ENCODE results near the gene ABCA10. TPM values are rescaled to one million over a fixed set of nuclear protein-coding genes. Genes with fewer than 3 reads are reported as not detected.
"Not testable (repeated sequence)": the region's sequence is repeated elsewhere in the genome, so short reads cannot be mapped to it uniquely, and the experiment has no call there.

ABCA10 gene
- total RNA-seq, 6 donors from 2014 or later: 1.8 to 29.3 (median 5.1) TPM

GRCh38 chr17:69175625-69176456 is 52.8 kb downstream of the ABCA10 start:
- Histone ChIP-seq H3K36me3 (no peaks in the 10 kb centered on the region), H3K27ac (peak overlapping the region in 2 of 4 donors; percentile 6 to 7), H3K4me3 (no peak overlapping the region), H3K27me3 (no peaks in the 10 kb centered on the region), H3K4me1 (peaks cover 0 to 4% (median 0%) of the 10 kb centered on the region in 4 donors), H3K9me3 (no peaks in the 10 kb centered on the region)
- DNase-seq (no peak), ATAC-seq (ENCODE audit: low FRiP score in 2 of 2) (peak; percentile 53 to 83)
- TF ChIP-seq CTCF (IDR thresholded peaks at IDR 0.05) (no peak), POLR2A (IDR thresholded peaks at IDR 0.05) (no peak), POLR2AphosphoS5 (IDR thresholded peaks at IDR 0.05) (no peak), EP300 (IDR thresholded peaks at IDR 0.05) (no peak)
- WGBS, 2 donors: 82 to 90% methylated on average over 4 of the region's 4 CpGs

GRCh38 chr17:69175262-69175624 is 53.4 kb downstream of the ABCA10 start:
- WGBS, 2 donors: 80 to 86% methylated on average over 4 of the region's 4 CpGs
- no peak overlapping the region for H3K4me3 ChIP-seq
- no peaks in the 10 kb centered on the region for H3K9me3 ChIP-seq
- no peak overlapping the region for H3K27ac ChIP-seq
- H3K36me3 ChIP-seq: no peaks in the 10 kb centered on the region
- no peaks in the 10 kb centered on the region for H3K27me3 ChIP-seq
- H3K4me1 ChIP-seq: peaks cover 0 to 4% (median 0%) of the 10 kb centered on the region in 4 donors
- TF ChIP-seq POLR2A (IDR thresholded peaks at IDR 0.05): no peak
- DNase-seq (no peak), ATAC-seq (ENCODE audit: low FRiP score in 2 of 2) (no peak)

GRCh38 chr17:69173118-69173517 is 55.5 kb downstream of the ABCA10 start:
- WGBS, 2 donors: 62 to 66% methylated on average over 2 of the region's 2 CpGs
- DNase-seq (no peak), ATAC-seq (ENCODE audit: low FRiP score in 2 of 2) (no peak)
- H3K9me3 ChIP-seq: no peaks in the 10 kb centered on the region
- no peaks in the 10 kb centered on the region for H3K4me1 ChIP-seq
- H3K27ac ChIP-seq: no peak overlapping the region
- TF ChIP-seq POLR2A (IDR thresholded peaks at IDR 0.05): no peak
- TF ChIP-seq CTCF (IDR thresholded peaks at IDR 0.05): no peak
- no peak for TF ChIP-seq POLR2AphosphoS5 (IDR thresholded peaks at IDR 0.05)
- TF ChIP-seq EP300 (IDR thresholded peaks at IDR 0.05): no peak
- no peak overlapping the region for H3K4me3 ChIP-seq
- H3K27me3 ChIP-seq: no peaks in the 10 kb centered on the region
- H3K36me3 ChIP-seq: no peaks in the 10 kb centered on the region

GRCh38 chr17:69170377-69170776 is 58.2 kb downstream of the ABCA10 start:
- Histone ChIP-seq H3K4me1 (no peaks in the 10 kb centered on the region), H3K27ac (no peak overlapping the region), H3K4me3 (no peak overlapping the region), H3K27me3 (no peaks in the 10 kb centered on the region), H3K9me3 (no peaks in the 10 kb centered on the region), H3K36me3 (no peaks in the 10 kb centered on the region)
- DNase-seq (no peak), ATAC-seq (ENCODE audit: low FRiP score in 2 of 2) (peak in 1 of 2 donors; percentile 42)
- no peak for TF ChIP-seq CTCF (IDR thresholded peaks at IDR 0.05)
- TF ChIP-seq POLR2AphosphoS5 (IDR thresholded peaks at IDR 0.05): no peak
- no peak for TF ChIP-seq POLR2A (IDR thresholded peaks at IDR 0.05)
- no peak for TF ChIP-seq EP300 (IDR thresholded peaks at IDR 0.05)

- H3K36me3 ChIP-seq; H3K27me3 ChIP-seq; H3K9me3 ChIP-seq; H3K4me1 ChIP-seq; DNase-seq; H3K4me3 ChIP-seq; H3K27ac ChIP-seq; ATAC-seq (ENCODE audit: low FRiP score in 2 of 2): not testable (repeated sequence)
Observed at GRCh38 chr17:69168642-69169041, 60.0 kb downstream of the ABCA10 start.

GRCh38 chr17:69166957-69167356 is 61.7 kb downstream of the ABCA10 start:
- ATAC-seq (ENCODE audit: low FRiP score in 2 of 2) (no peak), DNase-seq (no peak)
- no peak overlapping the region for H3K4me3 ChIP-seq
- H3K4me1 ChIP-seq: no peaks in the 10 kb centered on the region
- H3K9me3 ChIP-seq: no peaks in the 10 kb centered on the region
- no peak overlapping the region for H3K27ac ChIP-seq
- no peaks in the 10 kb centered on the region for H3K27me3 ChIP-seq
- 95 to 100% methylated on average over 2 of the region's 2 CpGs for WGBS, 2 donors
- TF ChIP-seq POLR2AphosphoS5 (IDR thresholded peaks at IDR 0.05) (no peak), CTCF (IDR thresholded peaks at IDR 0.05) (no peak), POLR2A (IDR thresholded peaks at IDR 0.05) (no peak), EP300 (IDR thresholded peaks at IDR 0.05) (no peak)
- H3K36me3 ChIP-seq: no peaks in the 10 kb centered on the region
